B cell (primary cell): Measurements from ENCODE around the gene ARX. TPM values are rescaled to one million over a fixed set of nuclear protein-coding genes. Genes with fewer than 3 reads are reported as not detected.

Experiments
- ATAC-seq: fragments of 200-7000 bp; cut with Tn5 transposase; one replicate; pipeline ENCODE4 v1.10.0; 2021; ENCODE audit warnings: low read depth, mild to moderate bottlenecking, moderate number of reproducible peaks, moderate library complexity
- CTCF ChIA-PET: fragments of 350-600 bp; sonication (Branson Sonifier 250); formaldehyde crosslinking; loops from one replicate; lab custom pipeline; 2021; ENCODE audit warnings: antibody characterized with exemption, inconsistent platforms; lab: Charles Lee
- POLR2A ChIA-PET: fragments of 350-600 bp; sonication (Branson Sonifier 250); formaldehyde crosslinking; loops from one replicate; lab custom pipeline; 2021; ENCODE audit warnings: antibody characterized with exemption; lab: Charles Lee
- DNase-seq: peaks from one replicate; pipeline ENCODE4 v3.0.0; 2013
- H2AFZ ChIP-seq: 2 replicates; pipeline ENCODE4 v1.6.1; 2012; ENCODE audit warnings: mild to moderate bottlenecking, low read depth, low read length; ENCODE audit not compliant: insufficient read depth, poor library complexity, severe bottlenecking
- H3K27ac ChIP-seq, 2 donors: 1 replicate in 1 of 2; 2 replicates in 1 of 2; pipeline ENCODE4 v1.5.1; 2012 to 2013; ENCODE audit warnings: low read length in 2 of 2, mild to moderate bottlenecking in 2 of 2, moderate library complexity in 1 of 2
- H3K27me3 ChIP-seq, 4 experiments: fragments of 200-600 bp in 1 of 4; sonication (generic) in 1 of 4; replicated peaks in 1 of 4; 1 replicate in 2 of 4; 2 replicates in 2 of 4; pipeline versions ENCODE4 v1.6.1 to v1.7.0; 2013 to 2016; ENCODE audit warnings: low read length in 3 of 4, mild to moderate bottlenecking in 2 of 4, mixed read lengths in 1 of 4, moderate library complexity in 1 of 4; ENCODE audit not compliant: insufficient read depth in 4 of 4, control insufficient read depth in 3 of 4; ENCODE audit errors: control extremely low read depth in 1 of 4
- H3K36me3 ChIP-seq, 2 experiments: replicated peaks in 1 of 2; 1 replicate in 1 of 2; 2 replicates in 1 of 2; pipeline versions ENCODE4 v1.6.1 to v1.7.1; 2013; ENCODE audit warnings: low read length in 1 of 2; ENCODE audit not compliant: insufficient read depth in 2 of 2, control insufficient read depth in 1 of 2; ENCODE audit errors: control extremely low read depth in 1 of 2, extremely low read depth in 1 of 2
- H3K4me1 ChIP-seq, 2 donors: fragments of 200-600 bp in 1 of 2; sonication (generic) in 1 of 2; 1 replicate in 1 of 2; 2 replicates in 1 of 2; pipeline versions ENCODE4 v1.5.1 to v1.6.1; 2013 to 2017; ENCODE audit warnings: low read length in 2 of 2; ENCODE audit not compliant: control insufficient read depth in 2 of 2, insufficient read depth in 2 of 2
- H3K4me2 ChIP-seq: replicated peaks from 2 replicates; pipeline ENCODE3; 2012; ENCODE audit warnings: mild to moderate bottlenecking, low read depth, low read length; ENCODE audit not compliant: poor library complexity, severe bottlenecking
- H3K4me3 ChIP-seq, 5 experiments: fragments of 200-600 bp in 1 of 5; sonication (generic) in 1 of 5; 1 replicate in 3 of 5; 2 replicates in 2 of 5; pipeline versions ENCODE4 v1.5.1 to v1.7.0; 2011 to 2016; ENCODE audit warnings: low read length in 4 of 5, mild to moderate bottlenecking in 4 of 5, low read depth in 2 of 5, control low read depth in 1 of 5, moderate library complexity in 1 of 5; ENCODE audit not compliant: insufficient read depth in 1 of 5; ENCODE audit errors: control extremely low read depth in 1 of 5, extremely low read depth in 1 of 5
- H3K79me2 ChIP-seq: fragments of 200-600 bp; sonication (generic); one replicate; pipeline ENCODE4 v1.6.0; 2016; ENCODE audit warnings: low read length; ENCODE audit not compliant: control insufficient read depth, insufficient read depth
- H3K9ac ChIP-seq: fragments of 200-600 bp; sonication (generic); 2 replicates; pipeline ENCODE4 v1.6.1; 2017; ENCODE audit warnings: mild to moderate bottlenecking, low read length, moderate library complexity
- H3K9me3 ChIP-seq, 3 donors: one replicate each; pipeline versions ENCODE4 v1.6.1 to v1.7.1; 2013; ENCODE audit warnings: low read length in 2 of 3; ENCODE audit not compliant: control insufficient read depth in 2 of 3, insufficient read depth in 1 of 3; ENCODE audit errors: control extremely low read depth in 1 of 3
- H4K20me1 ChIP-seq: 2 replicates; pipeline ENCODE4 v1.6.0; 2012; ENCODE audit warnings: mild to moderate bottlenecking, low read length; ENCODE audit not compliant: insufficient read depth, control insufficient read depth, poor library complexity, severe bottlenecking
- H3K27ac Mint-ChIP-seq: one replicate; pipeline ENCODE4 v1.8.0; 2021; ENCODE audit warnings: mixed read lengths
- H3K27me3 Mint-ChIP-seq: one replicate; pipeline ENCODE4 v1.8.0; 2021; ENCODE audit warnings: mixed read lengths
- H3K4me1 Mint-ChIP-seq: one replicate; pipeline ENCODE4 v1.8.0; 2021; ENCODE audit warnings: mixed read lengths
- H3K4me3 Mint-ChIP-seq: one replicate; pipeline ENCODE4 v1.8.0; 2021; ENCODE audit warnings: mixed read lengths
- H3K9me3 Mint-ChIP-seq: one replicate; pipeline ENCODE4 v1.8.0; 2022; ENCODE audit warnings: mixed read lengths; ENCODE audit not compliant: insufficient read depth
- CTCF ChIP-seq: fragments of 200-600 bp; IDR thresholded peaks from one replicate; pipeline ENCODE4 v1.8.0; 2022; ENCODE audit warnings: antibody characterized with exemption, mild to moderate bottlenecking
- EZH2 ChIP-seq: IDR thresholded peaks from 2 replicates; pipeline ENCODE4 v1.6.1; 2012; ENCODE audit warnings: borderline replicate concordance, low read depth, mild to moderate bottlenecking, moderate library complexity, low read length; ENCODE audit not compliant: insufficient read depth, poor library complexity, severe bottlenecking
- WGBS: methylation state at CpG from one replicate; pipeline ENCODE4 v1.1.5; 2013; ENCODE audit warnings: missing lambda C conversion rate; ENCODE audit not compliant: insufficient coverage; 5-methylcytosine and 5-hydroxymethylcytosine counted together
- intact Hi-C: fragments of 100-400 bp; cut with micrococcal nuclease; formaldehyde crosslinking; loops from one replicate; pipeline ENCODE4 v1.10.0; 2022
- polyA plus RNA-seq: library from polyadenylated mRNA; depleted of rRNA; stranded (reverse); fragments of >200 nt; gene quantifications from 2 replicates; pipeline ENCODE4 v1.2.3, GENCODE V29; 2012
- total RNA-seq, 2 donors: library from RNA; stranded (reverse); fragments of 120-200 nt in 1 of 2; gene quantifications; 1 replicate in 1 of 2; 2 replicates in 1 of 2; pipeline versions ENCODE4 v1.2.3 to v1.2.4, GENCODE V29; 2013 to 2022

ARX gene
- total and polyA plus RNA-seq, 2 donors (not counting 1 experiment from before 2014, with no cell fraction given) = not detected

DNA sequence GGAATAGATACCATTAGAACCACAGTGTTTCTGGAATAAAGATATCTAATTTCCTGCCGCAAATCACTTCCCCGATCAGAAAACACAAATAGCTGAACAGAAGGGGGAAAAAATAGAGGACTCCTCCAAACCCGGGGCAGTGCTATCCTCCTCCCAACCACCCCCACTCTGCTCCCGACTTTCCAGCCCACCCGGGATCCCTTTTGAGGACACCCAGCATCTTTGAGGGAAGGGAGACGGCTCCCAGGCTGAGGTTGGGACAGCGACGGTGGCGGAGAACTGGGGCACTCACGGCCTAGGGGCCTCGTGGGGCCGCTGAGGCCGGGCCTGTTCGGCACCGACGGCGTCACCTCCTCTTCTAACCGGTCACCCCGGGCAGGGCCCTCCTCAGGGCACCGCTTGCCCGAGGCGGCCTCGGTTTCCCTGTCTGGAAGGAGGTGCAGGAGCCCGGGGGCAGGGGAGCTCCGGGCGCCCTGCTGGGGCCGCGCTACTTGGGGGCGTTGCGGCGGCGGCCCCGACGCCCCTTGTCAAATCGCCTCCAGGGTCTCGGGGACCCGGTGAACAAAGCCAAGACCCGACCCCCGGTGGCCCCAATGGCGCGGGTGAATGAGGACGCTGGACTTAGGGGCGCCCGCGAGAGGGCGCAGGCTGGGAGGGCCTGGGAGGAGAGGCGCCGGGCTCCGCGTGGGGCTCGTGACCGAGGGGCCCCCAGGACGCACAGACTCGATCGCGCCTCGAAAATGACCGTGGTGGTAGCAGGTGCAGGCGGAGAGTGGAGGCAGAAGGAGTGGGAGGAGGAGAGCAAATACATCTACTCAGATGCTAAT lies 6.9 kb upstream of the ARX start:
- 3% methylated on average over 36 of the region's 59 CpGs for WGBS
- no peak overlapping the region for H3K9ac ChIP-seq
- TF ChIP-seq CTCF (no peak), EZH2 (peak; percentile 22)
- CTCF ChIA-PET = interaction anchor here (0.7 kb wide), 1 partner anchor 115 kb away, joined by 4 read pairs; no protein-coding TSS in a partner anchor
- H4K20me1 ChIP-seq = no peaks in the 10 kb centered on the region
- H3K4me3 ChIP-seq = no peak overlapping the region
- H3K27ac ChIP-seq = no peak overlapping the region
- H3K27ac Mint-ChIP-seq = no peak overlapping the region
- H3K36me3 ChIP-seq = no peaks in the 10 kb centered on the region
- DNase-seq (no peak), ATAC-seq (no peak)
- peaks cover 16 to 22% of the 10 kb centered on the region in 2 donors for H3K4me1 ChIP-seq
- H3K79me2 ChIP-seq = no peaks in the 10 kb centered on the region
- H3K27me3 ChIP-seq = peaks cover 0 to 50% (median 32%) of the 10 kb centered on the region in 4 experiments
- intact Hi-C loops = no loop called here
- peak overlapping the region; percentile 11 for H3K4me2 ChIP-seq
- H3K4me3 Mint-ChIP-seq = no peak overlapping the region
- H3K9me3 ChIP-seq = peaks cover 0 to 14% (median 0%) of the 10 kb centered on the region in 3 donors
- peaks cover 20% of the 10 kb centered on the region for H3K4me1 Mint-ChIP-seq
- no peaks in the 10 kb centered on the region for H3K9me3 Mint-ChIP-seq
- H2AFZ ChIP-seq = no peak overlapping the region
- H3K27me3 Mint-ChIP-seq = peaks cover 52% of the 10 kb centered on the region
- POLR2A ChIA-PET = no interaction called here

- intact Hi-C loops = no loop called here
- Mint-ChIP-seq H3K27me3 (peaks cover 52% of the 10 kb centered on the region), H3K4me3 (peak overlapping the region; percentile 72), H3K4me1 (peaks cover 25% of the 10 kb centered on the region), H3K27ac (no peak overlapping the region), H3K9me3 (no peaks in the 10 kb centered on the region)
- ChIA-PET POLR2A (no interaction called here), CTCF (interaction anchor here (0.7 to 2.4 kb wide), 6 partner anchors 10 to 273 kb away, joined by 3 to 10 read pairs (median 3); no protein-coding TSS in a partner anchor)
- ATAC-seq (peak; percentile 47), DNase-seq (no peak)
- Histone ChIP-seq H3K4me3 (peak overlapping the region in 2 of 5 experiments; percentile 12 to 17), H3K9me3 (peaks cover 0 to 29% (median 0%) of the 10 kb centered on the region in 3 donors), H3K4me1 (peaks cover 18 to 30% of the 10 kb centered on the region in 2 donors), H3K4me2 (peak overlapping the region; percentile 48), H4K20me1 (no peaks in the 10 kb centered on the region), H3K79me2 (no peaks in the 10 kb centered on the region), H3K27me3 (peaks cover 0 to 66% (median 40%) of the 10 kb centered on the region in 4 experiments), H2AFZ (no peak overlapping the region), H3K36me3 (no peaks in the 10 kb centered on the region), H3K27ac (no peak overlapping the region), H3K9ac (peak overlapping the region; percentile 19)
- WGBS = 6% methylated on average over 6 of the region's 35 CpGs
- TF ChIP-seq CTCF (peak; percentile 59), EZH2 (no peak)
Observed at GRCh38 chrX:25020905-25021449, 5.2 kb upstream of the ARX start.
